Ascending aorta (tissue), 2 donors: ENCODE measurements around the gene PTPN9. TPM values are rescaled to one million over a fixed set of nuclear protein-coding genes. Genes with fewer than 3 reads are reported as not detected.
A peak's percentile ranks its signal among the peaks of the same experiment; 100 is the strongest.
"Not testable (repeated sequence)": the region's sequence is repeated elsewhere in the genome, so short reads cannot be mapped to it uniquely, and the experiment has no call there.

ENCODE experiments used
- DNase-seq, 2 donors: peaks; one replicate each; pipeline ENCODE4 v3.0.0-alpha.2; 2019; ENCODE audit warnings: low spot score in 2 of 2
- H3K27ac ChIP-seq, 2 donors: fragments of 200-600 bp; sonication (generic); one replicate each; pipeline ENCODE4 v1.5.1; 2016 to 2017; ENCODE audit warnings: mild to moderate bottlenecking in 1 of 2
- H3K27me3 ChIP-seq: fragments of 200-600 bp; sonication (generic); one replicate; pipeline ENCODE4 v1.5.1; 2017
- H3K36me3 ChIP-seq, 2 donors: fragments of 200-600 bp; sonication (generic); one replicate each; pipeline ENCODE4 v1.5.1; 2016
- H3K4me1 ChIP-seq, 2 donors: fragments of 200-600 bp; sonication (generic); one replicate each; pipeline ENCODE4 v1.5.1; 2016 to 2017; ENCODE audit warnings: mild to moderate bottlenecking in 1 of 2
- H3K4me3 ChIP-seq, 2 donors: fragments of 200-600 bp; sonication (generic); one replicate each; pipeline ENCODE4 v1.5.1; 2016 to 2017; ENCODE audit warnings: mild to moderate bottlenecking in 1 of 2
- H3K9me3 ChIP-seq, 2 donors: fragments of 200-600 bp; sonication (generic); one replicate each; pipeline ENCODE4 v1.5.1; 2016
- intact Hi-C: fragments of 100-400 bp; cut with DNase I; formaldehyde crosslinking; loops from one replicate; pipeline ENCODE4 v1.15.1; 2023
- total RNA-seq: library from RNA; depleted of rRNA; stranded (reverse); fragments of >200 nt; gene quantifications from one replicate; pipeline ENCODE4 v1.1.0, GENCODE V29; 2016
- TF ChIP-seq, protein P1 (sequence below), 3 experiments: fragments of 200-600 bp in 2 of 3; fragments of 450-650 bp in 1 of 3; sonication (generic) in 2 of 3; IDR thresholded peaks; one replicate each; pipeline ENCODE4 v1.5.1; 2016 to 2019; ENCODE audit warnings: antibody characterized with exemption in 3 of 3, mild to moderate bottlenecking in 1 of 3, moderate library complexity in 1 of 3

PTPN9 gene
- total RNA-seq, 1 donor from 2014 or later = 7.1 TPM

DNA sequence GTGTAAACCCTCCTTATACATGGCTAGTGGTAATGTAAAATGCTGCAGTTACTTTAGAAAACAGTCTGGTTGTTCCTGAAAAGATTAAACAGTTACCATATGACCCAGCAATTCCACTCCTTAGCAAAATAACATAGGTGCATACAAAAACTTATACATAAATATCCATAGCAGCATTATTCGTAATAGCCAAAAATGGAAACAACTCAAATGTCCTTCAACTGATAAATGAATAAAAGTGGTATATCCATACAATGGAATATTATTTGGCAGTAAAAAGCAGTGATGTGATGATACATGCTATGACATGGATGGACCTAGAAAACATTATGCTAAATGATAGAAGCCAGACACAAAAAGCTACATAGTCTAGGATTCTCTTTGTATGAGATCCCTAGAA is 96.0 kb downstream of the PTPN9 start:
- TF ChIP-seq, protein P1, sequence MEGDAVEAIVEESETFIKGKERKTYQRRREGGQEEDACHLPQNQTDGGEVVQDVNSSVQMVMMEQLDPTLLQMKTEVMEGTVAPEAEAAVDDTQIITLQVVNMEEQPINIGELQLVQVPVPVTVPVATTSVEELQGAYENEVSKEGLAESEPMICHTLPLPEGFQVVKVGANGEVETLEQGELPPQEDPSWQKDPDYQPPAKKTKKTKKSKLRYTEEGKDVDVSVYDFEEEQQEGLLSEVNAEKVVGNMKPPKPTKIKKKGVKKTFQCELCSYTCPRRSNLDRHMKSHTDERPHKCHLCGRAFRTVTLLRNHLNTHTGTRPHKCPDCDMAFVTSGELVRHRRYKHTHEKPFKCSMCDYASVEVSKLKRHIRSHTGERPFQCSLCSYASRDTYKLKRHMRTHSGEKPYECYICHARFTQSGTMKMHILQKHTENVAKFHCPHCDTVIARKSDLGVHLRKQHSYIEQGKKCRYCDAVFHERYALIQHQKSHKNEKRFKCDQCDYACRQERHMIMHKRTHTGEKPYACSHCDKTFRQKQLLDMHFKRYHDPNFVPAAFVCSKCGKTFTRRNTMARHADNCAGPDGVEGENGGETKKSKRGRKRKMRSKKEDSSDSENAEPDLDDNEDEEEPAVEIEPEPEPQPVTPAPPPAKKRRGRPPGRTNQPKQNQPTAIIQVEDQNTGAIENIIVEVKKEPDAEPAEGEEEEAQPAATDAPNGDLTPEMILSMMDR (IDR thresholded peaks at IDR 0.05) = no peak
- intact Hi-C loops = no loop called here
- DNase-seq = no peak
- Histone ChIP-seq H3K36me3 (peaks cover 19 to 32% of the 10 kb centered on the region in 2 donors), H3K4me1 (no peaks in the 10 kb centered on the region), H3K27me3 (no peaks in the 10 kb centered on the region), H3K27ac (no peak overlapping the region), H3K4me3 (no peak overlapping the region), H3K9me3 (no peaks in the 10 kb centered on the region)

DNA sequence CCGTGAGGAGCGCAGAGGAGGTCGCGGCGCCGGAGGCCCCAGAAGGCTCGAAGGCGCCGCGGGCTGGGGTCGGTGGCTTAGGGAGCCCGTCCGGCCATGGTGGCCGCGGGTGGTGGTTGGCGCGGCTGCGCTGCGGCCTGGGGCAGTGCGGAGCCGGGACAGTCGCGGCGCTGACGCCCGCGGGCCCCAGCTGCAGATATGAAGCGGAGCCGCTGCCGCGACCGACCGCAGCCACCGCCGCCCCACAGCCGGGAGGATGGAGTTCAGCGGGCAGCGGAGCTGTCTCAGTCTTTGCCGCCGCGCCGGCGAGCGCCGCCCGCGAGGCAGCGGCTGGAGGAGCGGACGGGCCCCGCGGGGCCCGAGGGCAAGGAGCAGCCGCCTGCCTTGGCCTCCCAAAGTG is 98.7 kb downstream of the PTPN9 start:
- intact Hi-C loops, H3K27ac ChIP-seq, H3K27me3 ChIP-seq, H3K4me1 ChIP-seq, H3K9me3 ChIP-seq, DNase-seq, H3K4me3 ChIP-seq: not testable (repeated sequence)
- peaks cover 20 to 29% of the 10 kb centered on the region in 2 donors for H3K36me3 ChIP-seq

DNA sequence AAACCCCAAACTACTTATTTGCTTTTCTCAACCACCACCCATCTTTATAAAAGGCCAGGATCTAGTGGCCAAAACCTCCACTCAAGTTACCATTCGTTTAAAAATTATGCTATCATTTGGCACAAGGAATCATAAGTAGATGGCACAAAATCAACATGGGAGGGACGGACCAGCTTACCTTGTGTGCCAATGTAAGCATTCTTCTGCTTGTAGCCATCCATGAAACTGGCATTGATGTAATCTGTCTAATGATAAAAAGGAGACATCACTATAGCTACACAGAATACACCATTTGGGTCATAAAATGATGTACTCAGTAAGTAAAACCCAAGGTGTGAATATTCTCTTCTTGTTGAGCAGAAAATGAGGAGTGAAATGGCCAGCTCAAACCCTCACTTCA is 99.4 kb downstream of the PTPN9 start:
- no peaks in the 10 kb centered on the region for H3K27me3 ChIP-seq
- H3K4me3 ChIP-seq = no peak overlapping the region
- no peak for DNase-seq
- TF ChIP-seq, protein P1 (IDR thresholded peaks at IDR 0.05) = no peak
- intact Hi-C loops = no loop called here
- H3K4me1 ChIP-seq = no peaks in the 10 kb centered on the region
- no peak overlapping the region for H3K27ac ChIP-seq
- H3K36me3 ChIP-seq = peaks cover 20 to 37% of the 10 kb centered on the region in 2 donors
- no peaks in the 10 kb centered on the region for H3K9me3 ChIP-seq

DNA sequence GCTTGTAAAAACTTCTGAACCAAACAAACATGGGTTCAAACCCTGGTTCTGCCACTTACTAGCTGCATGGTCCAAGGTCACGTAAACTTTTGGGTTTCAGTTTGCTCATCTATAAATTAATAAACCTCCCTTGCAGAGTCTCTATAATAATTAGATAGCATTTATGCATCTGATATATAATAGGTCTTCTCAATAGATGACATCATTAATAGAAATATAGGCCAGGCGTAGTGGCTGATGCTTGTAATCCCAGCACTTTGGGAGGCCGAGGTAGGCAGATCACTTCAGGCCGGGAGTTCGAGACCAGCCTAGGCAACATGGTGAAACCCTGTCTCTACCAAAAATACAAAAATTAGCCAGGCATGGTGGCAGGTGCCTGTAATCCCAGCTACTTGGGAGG is 102.0 kb downstream of the PTPN9 start:
- H3K36me3 ChIP-seq = peaks cover 29 to 47% of the 10 kb centered on the region in 2 donors
- H3K27me3 ChIP-seq, intact Hi-C loops, H3K9me3 ChIP-seq, H3K4me1 ChIP-seq, DNase-seq, H3K4me3 ChIP-seq, H3K27ac ChIP-seq: not testable (repeated sequence)

DNA sequence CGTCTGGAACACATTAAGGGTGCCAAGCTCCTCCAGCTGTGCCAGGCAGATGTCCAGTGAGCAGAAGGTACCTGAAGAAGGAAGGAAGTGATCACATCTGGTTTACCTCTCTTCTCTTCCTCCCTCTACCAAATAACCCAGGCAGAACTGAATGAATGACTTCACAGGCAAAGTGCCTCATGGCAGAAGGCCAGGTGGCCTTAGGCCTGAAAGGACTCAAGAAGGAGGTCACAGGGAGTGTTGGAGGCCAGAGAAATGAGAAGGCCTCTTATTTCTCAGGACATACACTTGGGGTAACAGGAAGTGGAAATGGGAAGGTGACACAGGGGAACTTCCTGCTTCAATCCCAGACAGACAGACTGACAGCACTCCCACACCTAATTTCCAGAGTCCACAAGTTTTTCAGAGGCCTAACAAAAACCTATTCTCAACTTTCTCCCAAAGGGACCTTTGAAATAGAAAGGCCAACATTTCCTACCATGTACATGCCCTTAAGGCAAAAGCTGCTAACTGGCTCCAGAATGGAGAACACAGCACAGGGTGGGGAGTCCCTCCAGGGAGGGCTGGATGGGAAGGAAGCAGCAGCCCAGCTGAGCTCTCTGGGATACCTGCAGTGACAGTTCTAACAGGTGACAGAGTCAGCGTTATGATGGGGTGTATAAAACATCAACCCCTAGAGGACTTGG is 110.1 kb downstream of the PTPN9 start:
- peaks cover 69 to 76% of the 10 kb centered on the region in 2 donors for H3K36me3 ChIP-seq

DNA sequence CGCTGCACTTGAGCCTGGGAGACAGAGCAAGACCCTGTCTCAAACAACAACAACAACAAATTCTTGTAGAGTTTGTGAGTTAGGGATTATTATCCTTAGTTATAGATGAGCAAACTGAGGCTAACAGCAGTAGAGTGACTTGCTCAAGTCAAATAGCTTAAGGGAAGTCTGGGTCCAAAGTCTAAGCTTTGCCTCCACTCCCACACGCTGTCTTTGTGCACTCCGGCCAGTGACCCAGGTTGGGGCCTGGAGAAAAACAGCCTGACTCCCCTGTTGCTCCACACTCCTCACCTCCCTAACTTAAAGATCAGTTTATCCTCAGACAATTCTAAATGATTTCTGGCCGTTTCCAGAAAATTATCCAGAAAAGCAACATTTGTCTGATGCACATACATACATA is 118.5 kb downstream of the PTPN9 start:
- no peak for DNase-seq
- no peaks in the 10 kb centered on the region for H3K27me3 ChIP-seq
- no peaks in the 10 kb centered on the region for H3K36me3 ChIP-seq
- TF ChIP-seq, protein P1 (IDR thresholded peaks at IDR 0.05) = no peak
- no peak overlapping the region for H3K4me3 ChIP-seq
- H3K27ac ChIP-seq = peak overlapping the region in 1 of 2 donors; percentile 66
- no peaks in the 10 kb centered on the region for H3K9me3 ChIP-seq
- intact Hi-C loops = no loop called here
- H3K4me1 ChIP-seq = peaks cover 0 to 20% of the 10 kb centered on the region in 2 donors

More for the DNA sequence above, 110.1 kb downstream of the PTPN9 start:
- intact Hi-C loops = no loop called here
- Histone ChIP-seq H3K9me3 (no peaks in the 10 kb centered on the region), H3K4me1 (no peaks in the 10 kb centered on the region), H3K4me3 (no peak overlapping the region), H3K27ac (peak overlapping the region in 1 of 2 donors; percentile 11), H3K27me3 (no peaks in the 10 kb centered on the region)
- TF ChIP-seq, protein P1 (IDR thresholded peaks at IDR 0.05) = no peak
- no peak for DNase-seq
